ENCODE results near the gene MIPOL1. TPM values are rescaled to one million over a fixed set of nuclear protein-coding genes. Genes with fewer than 3 reads are reported as not detected.

The MIPOL1 gene
- total RNA-seq, 3 donors from 2014 or later (not counting 1 experiment from before 2014, with no cell fraction given), result not detected

DNA sequence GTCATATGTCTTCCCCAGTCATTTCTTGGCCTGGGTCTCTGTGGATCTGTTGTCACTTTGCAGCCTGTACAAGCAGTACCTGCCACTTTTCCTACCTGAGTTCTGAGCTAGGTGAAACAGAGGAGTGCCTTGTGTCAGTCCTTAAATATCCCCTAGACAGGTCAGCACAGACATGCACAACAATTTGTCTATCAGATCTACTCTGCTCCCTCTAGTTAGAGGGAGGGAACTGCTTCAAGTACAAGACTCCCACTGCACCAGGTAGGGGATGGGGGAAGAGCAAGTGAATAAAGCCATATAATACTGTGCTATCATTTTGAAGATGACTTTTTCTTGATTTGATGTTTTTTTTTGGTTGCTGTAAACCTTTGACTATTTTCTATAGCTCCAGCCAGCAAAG lies 39.4 kb downstream of the MIPOL1 start:
- no peak overlapping the region for H3K4me3 ChIP-seq (ENCODE audit: low read length)
- no peak for DNase-seq
- Mint-ChIP-seq H3K36me3 (no peaks in the 10 kb centered on the region), H3K27me3 (ENCODE audit: low read depth in 2 of 2) (no peaks in the 10 kb centered on the region), H3K4me3 (no peak overlapping the region), H3K27ac (no peak overlapping the region), H3K9me3 (no peaks in the 10 kb centered on the region), H3K4me1 (no peaks in the 10 kb centered on the region)
- H3K27ac ChIP-seq (ENCODE audit: low read length), result no peak overlapping the region
- TF ChIP-seq CTCF (IDR thresholded peaks at IDR 0.05), result no peak
- no peaks in the 10 kb centered on the region for H3K36me3 ChIP-seq (ENCODE audit: control insufficient read depth, insufficient read depth, low read length)
- H3K9me3 ChIP-seq (ENCODE audit: control insufficient read depth, insufficient read depth, low read length), result no peaks in the 10 kb centered on the region
- intact Hi-C loops (cut with micrococcal nuclease), result no loop called here
- no peaks in the 10 kb centered on the region for H3K4me1 ChIP-seq (ENCODE audit: control insufficient read depth, insufficient read depth, low read length)
- H3K27me3 ChIP-seq (ENCODE audit: control insufficient read depth, insufficient read depth, low read length), result no peaks in the 10 kb centered on the region
- ATAC-seq, result no peak

DNA sequence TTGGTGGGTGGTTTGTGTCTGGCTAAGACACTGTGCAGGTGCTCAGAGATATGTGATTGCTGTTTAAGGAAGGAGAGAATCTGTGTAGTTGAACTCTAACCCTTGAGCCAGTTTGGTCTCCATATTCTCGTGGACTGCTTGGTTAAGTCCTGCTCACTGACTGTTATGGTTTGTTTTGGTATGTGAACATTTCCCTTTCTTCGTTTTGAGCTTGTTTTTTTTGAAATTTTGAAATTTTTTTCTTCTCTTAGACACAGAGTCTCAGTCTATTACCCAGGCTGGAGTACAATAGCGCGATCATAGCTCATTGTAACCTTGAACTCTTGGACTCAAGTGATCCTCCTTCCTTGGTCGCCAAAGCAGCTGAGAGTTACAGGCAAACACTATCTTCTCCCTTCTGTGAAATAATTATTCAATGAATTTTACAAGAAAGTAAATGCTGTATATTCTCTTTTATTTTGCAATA lies 40.0 kb downstream of the MIPOL1 start:
- intact Hi-C loops (cut with micrococcal nuclease), result no loop called here
- no peaks in the 10 kb centered on the region for H3K27me3 Mint-ChIP-seq (ENCODE audit: low read depth in 2 of 2)
- Histone ChIP-seq H3K9me3 (ENCODE audit: control insufficient read depth, insufficient read depth, low read length) (no peaks in the 10 kb centered on the region), H3K4me3 (ENCODE audit: low read length) (no peak overlapping the region), H3K36me3 (ENCODE audit: control insufficient read depth, insufficient read depth, low read length) (no peaks in the 10 kb centered on the region), H3K27me3 (ENCODE audit: control insufficient read depth, insufficient read depth, low read length) (no peaks in the 10 kb centered on the region), H3K4me1 (ENCODE audit: control insufficient read depth, insufficient read depth, low read length) (no peaks in the 10 kb centered on the region), H3K27ac (ENCODE audit: low read length) (no peak overlapping the region)
- DNase-seq (no peak), ATAC-seq (no peak)
- no peaks in the 10 kb centered on the region for H3K36me3 Mint-ChIP-seq
- H3K4me1 Mint-ChIP-seq, result no peaks in the 10 kb centered on the region
- H3K9me3 Mint-ChIP-seq, result no peaks in the 10 kb centered on the region
- 75% methylated on average over 5 of the region's 5 CpGs for WGBS (ENCODE audit: insufficient coverage)
- H3K27ac Mint-ChIP-seq, result no peak overlapping the region
- no peak overlapping the region for H3K4me3 Mint-ChIP-seq
- no peak for TF ChIP-seq CTCF (IDR thresholded peaks at IDR 0.05)

GRCh38 chr14:37241198-37241597 lies 43.5 kb downstream of the MIPOL1 start:
- ATAC-seq, result no peak
- Mint-ChIP-seq H3K9me3 (no peaks in the 10 kb centered on the region), H3K36me3 (no peaks in the 10 kb centered on the region), H3K27ac (no peak overlapping the region), H3K27me3 (ENCODE audit: low read depth in 2 of 2) (no peaks in the 10 kb centered on the region), H3K4me1 (no peaks in the 10 kb centered on the region), H3K4me3 (no peak overlapping the region)
- Histone ChIP-seq H3K27me3 (ENCODE audit: control insufficient read depth, insufficient read depth, low read length) (no peaks in the 10 kb centered on the region), H3K9me3 (ENCODE audit: control insufficient read depth, insufficient read depth, low read length) (no peaks in the 10 kb centered on the region), H3K4me3 (ENCODE audit: low read length) (no peak overlapping the region), H3K4me1 (ENCODE audit: control insufficient read depth, insufficient read depth, low read length) (no peaks in the 10 kb centered on the region), H3K27ac (ENCODE audit: low read length) (no peak overlapping the region), H3K36me3 (ENCODE audit: control insufficient read depth, insufficient read depth, low read length) (no peaks in the 10 kb centered on the region)
- no peak for TF ChIP-seq CTCF (IDR thresholded peaks at IDR 0.05)
- DNase-seq, result no peak
- WGBS (ENCODE audit: insufficient coverage), result 88% methylated on average over 4 of the region's 4 CpGs
- intact Hi-C loops (cut with micrococcal nuclease), result loop anchor here (10.0 kb wide), 1 partner anchor 1634 kb away; no protein-coding TSS in a partner anchor

DNA sequence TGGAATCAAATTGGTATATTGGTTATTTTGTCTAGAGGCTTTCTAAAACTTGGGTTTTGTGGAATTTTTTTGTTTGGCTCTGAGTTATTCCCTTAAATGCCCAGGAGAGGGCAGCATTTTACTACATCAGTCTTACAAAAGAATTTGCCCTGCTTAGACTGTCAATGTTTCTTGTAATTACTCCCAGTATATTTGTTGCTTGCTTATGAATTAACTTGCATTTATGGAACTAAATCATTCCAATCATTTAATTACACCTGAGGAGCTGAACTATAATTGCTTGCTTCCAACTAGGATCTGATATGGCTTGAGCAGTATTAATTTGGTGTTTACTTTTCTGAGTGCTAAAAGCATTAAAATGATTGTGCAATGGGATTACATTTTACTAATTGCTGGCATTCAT lies 48.7 kb downstream of the MIPOL1 start:
- DNase-seq, result peak in 1 of 2 donors; percentile 41

More for the DNA sequence above, 48.7 kb downstream of the MIPOL1 start:
- no peaks in the 10 kb centered on the region for H3K4me1 Mint-ChIP-seq
- H3K9me3 ChIP-seq (ENCODE audit: control insufficient read depth, insufficient read depth, low read length), result no peaks in the 10 kb centered on the region
- no peaks in the 10 kb centered on the region for H3K36me3 ChIP-seq (ENCODE audit: control insufficient read depth, insufficient read depth, low read length)
- no peak overlapping the region for H3K27ac Mint-ChIP-seq
- no peak for ATAC-seq
- no peaks in the 10 kb centered on the region for H3K4me1 ChIP-seq (ENCODE audit: control insufficient read depth, insufficient read depth, low read length)
- H3K9me3 Mint-ChIP-seq, result no peaks in the 10 kb centered on the region
- peak; percentile 57 for TF ChIP-seq CTCF (IDR thresholded peaks at IDR 0.05)
- H3K27me3 ChIP-seq (ENCODE audit: control insufficient read depth, insufficient read depth, low read length), result no peaks in the 10 kb centered on the region
- intact Hi-C loops (cut with micrococcal nuclease), result loop anchor here (10.0 kb wide), 1 partner anchor 1628 kb away; no protein-coding TSS in a partner anchor
- no peak overlapping the region for H3K4me3 Mint-ChIP-seq
- H3K4me3 ChIP-seq (ENCODE audit: low read length), result no peak overlapping the region
- H3K27me3 Mint-ChIP-seq (ENCODE audit: low read depth in 2 of 2), result no peaks in the 10 kb centered on the region
- no peaks in the 10 kb centered on the region for H3K36me3 Mint-ChIP-seq
- no peak overlapping the region for H3K27ac ChIP-seq (ENCODE audit: low read length)
